Liver (tissue), 9 donors: ENCODE data around the gene ARAP2. TPM values are rescaled to one million over a fixed set of nuclear protein-coding genes. Genes with fewer than 3 reads are reported as not detected.

ENCODE experiments used
- DNase-seq: peaks from one replicate; pipeline ENCODE4 v3.0.0-alpha.2; 2017; ENCODE audit warnings: low spot score
- H3K27ac ChIP-seq, 2 donors: one replicate each; pipeline ENCODE4 v1.7.0; 2013; ENCODE audit warnings: inconsistent platforms in 2 of 2, low read length in 2 of 2, control low read depth in 1 of 2, low read depth in 1 of 2, mild to moderate bottlenecking in 1 of 2
- H3K27me3 ChIP-seq, 4 donors: one replicate each; pipeline versions ENCODE4 v1.6.1 to v1.7.0; 2013; ENCODE audit warnings: low read length in 3 of 4, inconsistent platforms in 1 of 4, mild to moderate bottlenecking in 1 of 4, moderate library complexity in 1 of 4; ENCODE audit not compliant: control insufficient read depth in 4 of 4, insufficient read depth in 4 of 4
- H3K36me3 ChIP-seq, 4 donors: one replicate each; pipeline versions ENCODE4 v1.6.1 to v1.7.0; 2013; ENCODE audit warnings: low read length in 3 of 4, mild to moderate bottlenecking in 3 of 4, low read depth in 1 of 4, moderate library complexity in 1 of 4; ENCODE audit not compliant: control insufficient read depth in 4 of 4, insufficient read depth in 3 of 4
- H3K4me1 ChIP-seq, 4 donors: one replicate each; pipeline versions ENCODE4 v1.6.1 to v1.7.0; 2013; ENCODE audit warnings: low read length in 3 of 4, mild to moderate bottlenecking in 3 of 4, moderate library complexity in 1 of 4; ENCODE audit not compliant: control insufficient read depth in 4 of 4, insufficient read depth in 4 of 4
- H3K4me3 ChIP-seq, 3 donors: one replicate each; pipeline versions ENCODE4 v1.6.1 to v1.7.0; 2013; ENCODE audit warnings: low read length in 3 of 3, control low read depth in 1 of 3, low read depth in 1 of 3, mild to moderate bottlenecking in 1 of 3
- H3K9ac ChIP-seq, 2 donors: one replicate each; pipeline ENCODE4 v1.7.0; 2013; ENCODE audit warnings: low read length in 2 of 2, mild to moderate bottlenecking in 2 of 2, moderate library complexity in 2 of 2, control low read depth in 1 of 2, low read depth in 1 of 2
- H3K9me3 ChIP-seq, 4 donors: one replicate each; pipeline versions ENCODE4 v1.6.1 to v1.7.0; 2013; ENCODE audit warnings: low read length in 3 of 4; ENCODE audit not compliant: control insufficient read depth in 4 of 4
- ATF3 ChIP-seq: IDR thresholded peaks from 2 replicates; pipeline ENCODE4 v1.6.1; 2016; ENCODE audit warnings: antibody characterized with exemption
- CTCF ChIP-seq: fragments of 150-350 bp; IDR thresholded peaks from 2 replicates; pipeline ENCODE4 v1.5.1; 2017; ENCODE audit warnings: improper control_type of control experiment, low read depth, low read length; ENCODE audit not compliant: missing input control
- EGR1 ChIP-seq, 2 donors: IDR thresholded peaks; 2 replicates each; pipeline ENCODE4 v1.6.1; 2016 to 2018; ENCODE audit warnings: antibody characterized with exemption in 2 of 2, low read depth in 2 of 2
- FOXA1 ChIP-seq: IDR thresholded peaks from 2 replicates; pipeline ENCODE4 v1.6.1; 2016; ENCODE audit warnings: antibody characterized with exemption
- FOXA2 ChIP-seq: IDR thresholded peaks from 2 replicates; pipeline ENCODE4 v1.6.1; 2016; ENCODE audit warnings: antibody characterized with exemption
- GABPA ChIP-seq, 2 donors: IDR thresholded peaks in 1 of 2; conservative IDR thresholded peaks in 1 of 2; 2 replicates each; pipeline ENCODE4 v1.6.1; 2016; ENCODE audit warnings: antibody characterized with exemption in 2 of 2, mild to moderate bottlenecking in 1 of 2, moderate library complexity in 1 of 2
- HNF4A ChIP-seq, 2 donors: conservative IDR thresholded peaks; 2 replicates each; pipeline ENCODE4 v1.6.1; 2016; ENCODE audit warnings: antibody characterized with exemption in 2 of 2, mild to moderate bottlenecking in 2 of 2
- JUND ChIP-seq, 2 donors: IDR thresholded peaks; 2 replicates each; pipeline ENCODE4 v1.6.1; 2016; ENCODE audit warnings: antibody characterized with exemption in 2 of 2
- MAX ChIP-seq: IDR thresholded peaks from 2 replicates; pipeline ENCODE4 v1.6.1; 2016; ENCODE audit warnings: antibody characterized with exemption
- NR2F2 ChIP-seq: IDR thresholded peaks from 2 replicates; pipeline ENCODE4 v1.6.1; 2016; ENCODE audit warnings: antibody characterized with exemption
- RAD21 ChIP-seq, 2 donors: IDR thresholded peaks; 2 replicates each; pipeline ENCODE4 v1.6.1; 2016; ENCODE audit warnings: antibody characterized with exemption in 2 of 2, mild to moderate bottlenecking in 2 of 2
- REST ChIP-seq: IDR thresholded peaks from 2 replicates; pipeline ENCODE4 v1.6.1; 2016; ENCODE audit warnings: antibody characterized with exemption, mild to moderate bottlenecking
- RXRA ChIP-seq, 2 donors: IDR thresholded peaks; 2 replicates each; pipeline ENCODE4 v1.6.1; 2017 to 2018; ENCODE audit warnings: antibody characterized with exemption in 2 of 2, mild to moderate bottlenecking in 1 of 2
- SP1 ChIP-seq: IDR thresholded peaks from 2 replicates; pipeline ENCODE4 v1.6.1; 2018; ENCODE audit warnings: antibody characterized with exemption, mild to moderate bottlenecking
- TAF1 ChIP-seq: conservative IDR thresholded peaks from 2 replicates; pipeline ENCODE4 v1.6.1; 2016; ENCODE audit warnings: antibody characterized with exemption, mild to moderate bottlenecking
- ZBTB33 ChIP-seq: IDR thresholded peaks from 2 replicates; pipeline ENCODE4 v1.6.1; 2016; ENCODE audit warnings: antibody characterized with exemption
- WGBS: extraction: QIAGEN DNeasy Blood & Tissue Kit; methylation state at CpG from one replicate; pipeline ENCODE4 v1.1.7; 2013; 5-methylcytosine and 5-hydroxymethylcytosine counted together
- polyA plus RNA-seq, 2 donors: library from polyadenylated mRNA; stranded (reverse) in 1 of 2; unstranded in 1 of 2; fragments of 200-250 nt in 1 of 2; fragments of >200 nt in 1 of 2; fragmentation: Nextera tagmentation in 1 of 2; extraction: Ambion mirVana in 1 of 2; gene quantifications; one replicate each; pipeline versions ENCODE4 v1.2.1 to v1.2.3, GENCODE V29; 2013 to 2015
- total RNA-seq, 2 donors: library from RNA; depleted of rRNA; stranded (reverse); fragments of >200 nt; gene quantifications; one replicate each; pipeline ENCODE4 v1.2.3, GENCODE V29; 2014
- donor health status: healthy.
- donor health status: healthy.
- donor health status: healthy.
- donor health status: healthy.
- donor health status: healthy.

ARAP2 gene
- total and polyA plus RNA-seq, 4 donors, result 1.6 to 23.6 (median 5.4) TPM

- TF ChIP-seq REST (no peak), ZBTB33 (no peak), EGR1 (IDR thresholded peaks at IDR 0.05; ENCODE audit: low read depth in 2 of 2) (no peak), SP1 (no peak)
These were observed 110.7 kb downstream of the ARAP2 start (continued) for GRCh38 chr4:36133658-36134057.

GRCh38 chr4:36133086-36133485 is 111.2 kb downstream of the ARAP2 start:
- no peak for DNase-seq
- H3K27me3 ChIP-seq, result no peaks in the 10 kb centered on the region
- no peak overlapping the region for H3K27ac ChIP-seq
- TF ChIP-seq ATF3, result no peak
- TF ChIP-seq RXRA (IDR thresholded peaks at IDR 0.05), result no peak
- no peak for TF ChIP-seq ZBTB33
- TF ChIP-seq FOXA1, result no peak
- TF ChIP-seq TAF1, result no peak
- no peak for TF ChIP-seq RAD21 (IDR thresholded peaks at IDR 0.05)
- no peak for TF ChIP-seq NR2F2
- no peak for TF ChIP-seq REST
- no peak for TF ChIP-seq GABPA (IDR thresholded peaks at IDR 0.05 in 1 of 2, conservative IDR thresholded peaks at IDR 0.05 in 1 of 2)
- no peak for TF ChIP-seq HNF4A (conservative IDR thresholded peaks at IDR 0.05)
- TF ChIP-seq EGR1 (IDR thresholded peaks at IDR 0.05; ENCODE audit: low read depth in 2 of 2), result no peak
- TF ChIP-seq CTCF, result no peak
- TF ChIP-seq MAX, result no peak
- no peak for TF ChIP-seq SP1
- TF ChIP-seq FOXA2, result no peak
- no peak for TF ChIP-seq JUND (IDR thresholded peaks at IDR 0.05)
- H3K4me3 ChIP-seq, result no peak overlapping the region
- H3K9ac ChIP-seq, result no peak overlapping the region
- 93% methylated on average over 2 of the region's 2 CpGs for WGBS
- peaks cover 0 to 2% (median 0%) of the 10 kb centered on the region in 4 donors for H3K4me1 ChIP-seq
- H3K9me3 ChIP-seq, result no peaks in the 10 kb centered on the region
- no peaks in the 10 kb centered on the region for H3K36me3 ChIP-seq
